Trophoblast cell (in vitro differentiated cells and primary cell): ENCODE results near the gene PIAS3.

ENCODE experiments used
- DNase-seq, 2 donors: peaks; one replicate each; pipeline ENCODE4 v3.0.0-alpha.2; 2016
- H2AFZ ChIP-seq: 2 replicates; pipeline ENCODE4 v1.6.1; 2013; ENCODE audit warnings: low read length, moderate library complexity, mild to moderate bottlenecking; ENCODE audit not compliant: insufficient read depth, poor library complexity
- H2AK5ac ChIP-seq: 2 replicates; pipeline ENCODE4 v1.6.1; 2013; ENCODE audit warnings: mild to moderate bottlenecking, low read length
- H2BK120ac ChIP-seq: 2 replicates; pipeline ENCODE4 v1.6.1; 2013; ENCODE audit warnings: low read length, mild to moderate bottlenecking, moderate library complexity; ENCODE audit not compliant: insufficient read depth, poor library complexity
- H2BK12ac ChIP-seq: 2 replicates; pipeline ENCODE4 v1.6.1; 2013; ENCODE audit warnings: mild to moderate bottlenecking, low read length, moderate library complexity
- H2BK5ac ChIP-seq: 2 replicates; pipeline ENCODE4 v1.6.1; 2013; ENCODE audit warnings: low read length, low read depth, moderate library complexity, mild to moderate bottlenecking; ENCODE audit not compliant: poor library complexity
- H3K14ac ChIP-seq: 2 replicates; pipeline ENCODE4 v1.6.1; 2013; ENCODE audit warnings: mild to moderate bottlenecking, low read length
- H3K18ac ChIP-seq: 2 replicates; pipeline ENCODE4 v1.6.1; 2013; ENCODE audit warnings: mild to moderate bottlenecking, low read length
- H3K23ac ChIP-seq: 2 replicates; pipeline ENCODE4 v1.6.1; 2013; ENCODE audit warnings: low read length
- H3K27ac ChIP-seq: 2 replicates; pipeline ENCODE4 v1.5.1; 2013; ENCODE audit warnings: low read depth, mild to moderate bottlenecking, inconsistent platforms, low read length, moderate library complexity
- H3K27me3 ChIP-seq: 2 replicates; pipeline ENCODE4 v1.6.1; 2013; ENCODE audit warnings: inconsistent platforms, mild to moderate bottlenecking, low read length, moderate library complexity; ENCODE audit not compliant: insufficient read depth
- H3K36me3 ChIP-seq, 2 experiments: 1 replicate in 1 of 2; 2 replicates in 1 of 2; pipeline ENCODE4 v1.6.1; 2013; ENCODE audit warnings: low read length in 2 of 2, mild to moderate bottlenecking in 2 of 2, moderate library complexity in 1 of 2; ENCODE audit not compliant: insufficient read depth in 2 of 2, control insufficient read depth in 1 of 2
- H3K4ac ChIP-seq: 2 replicates; pipeline ENCODE4 v1.6.1; 2013; ENCODE audit warnings: low read depth, mild to moderate bottlenecking, low read length, moderate library complexity
- H3K4me1 ChIP-seq, 2 experiments: 1 replicate in 1 of 2; 2 replicates in 1 of 2; pipeline ENCODE4 v1.6.1; 2013; ENCODE audit warnings: low read length in 2 of 2, mild to moderate bottlenecking in 2 of 2, moderate library complexity in 1 of 2; ENCODE audit not compliant: insufficient read depth in 2 of 2, control insufficient read depth in 1 of 2
- H3K4me2 ChIP-seq: 2 replicates; pipeline ENCODE4 v1.6.1; 2013; ENCODE audit warnings: inconsistent platforms, mild to moderate bottlenecking, low read length, moderate library complexity
- H3K4me3 ChIP-seq: 2 replicates; pipeline ENCODE4 v1.5.1; 2013; ENCODE audit warnings: mild to moderate bottlenecking, low read depth, low read length, inconsistent platforms
- H3K79me1 ChIP-seq: one replicate; pipeline ENCODE4 v1.6.1; 2013; ENCODE audit warnings: low read length
- H3K79me2 ChIP-seq: 2 replicates; pipeline ENCODE4 v1.6.1; 2013; ENCODE audit warnings: low read length, mild to moderate bottlenecking; ENCODE audit not compliant: control insufficient read depth, insufficient read depth, poor library complexity
- H3K9ac ChIP-seq: 2 replicates; pipeline ENCODE4 v1.6.1; 2013; ENCODE audit warnings: mild to moderate bottlenecking, low read length
- H3K9me3 ChIP-seq: 2 replicates; pipeline ENCODE4 v1.6.1; 2013; ENCODE audit warnings: low read depth, mild to moderate bottlenecking, control low read depth, inconsistent platforms, low read length; ENCODE audit not compliant: insufficient read depth
- H4K12ac ChIP-seq: 2 replicates; pipeline ENCODE4 v1.6.1; 2013; ENCODE audit warnings: low read depth, mild to moderate bottlenecking, low read length, moderate library complexity
- H4K8ac ChIP-seq: 2 replicates; pipeline ENCODE4 v1.6.1; 2013; ENCODE audit warnings: low read depth, mild to moderate bottlenecking, low read length, moderate library complexity
- H4K91ac ChIP-seq: one replicate; pipeline ENCODE4 v1.6.1; 2013; ENCODE audit warnings: low read depth, mild to moderate bottlenecking, low read length, moderate library complexity
- WGBS: extraction: QIAGEN DNeasy Blood & Tissue Kit; methylation state at CpG from one replicate; pipeline ENCODE4 v1.1.7; 2013; ENCODE audit warnings: missing lambda C conversion rate; ENCODE audit not compliant: insufficient read length, insufficient coverage; ENCODE audit errors: extremely low coverage; 5-methylcytosine and 5-hydroxymethylcytosine counted together

PIAS3 gene

GRCh38 chr1:145828367-145829026 lies 30.4 kb downstream of the PIAS3 start:
- no peak overlapping the region for H2BK120ac ChIP-seq
- no peak overlapping the region for H4K12ac ChIP-seq
- no peak overlapping the region for H2BK12ac ChIP-seq
- H3K18ac ChIP-seq = no peak overlapping the region
- no peak for DNase-seq
- no peak overlapping the region for H3K27ac ChIP-seq
- no peak overlapping the region for H2BK5ac ChIP-seq
- no peak overlapping the region for H2AK5ac ChIP-seq
- H3K79me1 ChIP-seq = peaks cover 7% of the 10 kb centered on the region
- no peak overlapping the region for H3K4ac ChIP-seq
- no peaks in the 10 kb centered on the region for H3K27me3 ChIP-seq
- H3K4me2 ChIP-seq = no peak overlapping the region
- peaks cover 6% of the 10 kb centered on the region for H3K79me2 ChIP-seq
- H4K8ac ChIP-seq = no peak overlapping the region
- no peak overlapping the region for H3K23ac ChIP-seq
- H3K9ac ChIP-seq = no peak overlapping the region
- no peak overlapping the region for H2AFZ ChIP-seq
- no peak overlapping the region for H4K91ac ChIP-seq
- H3K36me3 ChIP-seq = peaks cover 20 to 37% of the 10 kb centered on the region in 2 experiments
- peaks cover 0 to 2% of the 10 kb centered on the region in 2 experiments for H3K4me1 ChIP-seq
- H3K9me3 ChIP-seq = no peaks in the 10 kb centered on the region
- no peak overlapping the region for H3K4me3 ChIP-seq
- H3K14ac ChIP-seq = no peak overlapping the region

- Histone ChIP-seq H3K4me2 (no peak overlapping the region), H3K4me1 (peaks cover 0 to 2% of the 10 kb centered on the region in 2 experiments), H3K18ac (no peak overlapping the region), H2BK5ac (no peak overlapping the region), H2AFZ (no peak overlapping the region), H2AK5ac (no peak overlapping the region), H3K4me3 (no peak overlapping the region), H3K79me1 (peaks cover 7% of the 10 kb centered on the region), H3K9ac (no peak overlapping the region), H3K27ac (no peak overlapping the region), H4K12ac (no peak overlapping the region), H2BK12ac (no peak overlapping the region), H3K79me2 (peaks cover 6% of the 10 kb centered on the region), H3K36me3 (peaks cover 17 to 32% of the 10 kb centered on the region in 2 experiments), H3K9me3 (no peaks in the 10 kb centered on the region), H3K4ac (no peak overlapping the region), H3K23ac (no peak overlapping the region), H3K14ac (no peak overlapping the region), H2BK120ac (no peak overlapping the region), H4K8ac (no peak overlapping the region), H3K27me3 (no peaks in the 10 kb centered on the region), H4K91ac (no peak overlapping the region)
- no peak for DNase-seq
Observed at GRCh38 chr1:145827966-145828365, 30.9 kb downstream of the PIAS3 start.

- Histone ChIP-seq H2BK12ac (no peak overlapping the region), H4K12ac (no peak overlapping the region), H3K27ac (no peak overlapping the region), H3K14ac (no peak overlapping the region), H2BK120ac (no peak overlapping the region), H4K91ac (no peak overlapping the region), H4K8ac (no peak overlapping the region), H3K9ac (no peak overlapping the region), H3K79me1 (peaks cover 7% of the 10 kb centered on the region), H3K79me2 (peaks cover 6% of the 10 kb centered on the region), H3K23ac (no peak overlapping the region), H3K4me2 (no peak overlapping the region), H3K4me1 (peaks cover 0 to 2% of the 10 kb centered on the region in 2 experiments), H3K4ac (no peak overlapping the region), H3K36me3 (peaks cover 13 to 24% of the 10 kb centered on the region in 2 experiments), H2AFZ (no peak overlapping the region), H3K4me3 (no peak overlapping the region), H2BK5ac (no peak overlapping the region), H3K9me3 (no peaks in the 10 kb centered on the region), H3K18ac (no peak overlapping the region), H3K27me3 (no peaks in the 10 kb centered on the region), H2AK5ac (no peak overlapping the region)
- DNase-seq = no peak
- no CpG with 5 or more reads among the region's 2 CpGs for WGBS
Observed at GRCh38 chr1:145826030-145826429, 32.9 kb downstream of the PIAS3 start.

GRCh38 chr1:145824499-145824842 lies 34.4 kb downstream of the PIAS3 start:
- Histone ChIP-seq H2AFZ (peak overlapping the region; percentile 58), H2AK5ac (no peak overlapping the region), H3K9ac (peak overlapping the region; percentile 94), H3K9me3 (no peaks in the 10 kb centered on the region), H2BK120ac (peak overlapping the region; percentile 37), H3K27me3 (no peaks in the 10 kb centered on the region), H3K79me2 (peaks cover 6% of the 10 kb centered on the region), H2BK5ac (peak overlapping the region; percentile 10), H3K14ac (peak overlapping the region; percentile 78), H4K91ac (peak overlapping the region; percentile 49), H3K4me3 (peak overlapping the region; percentile 88), H3K4me1 (peaks cover 0 to 2% of the 10 kb centered on the region in 2 experiments), H3K27ac (peak overlapping the region; percentile 79), H3K4ac (peak overlapping the region; percentile 13), H2BK12ac (no peak overlapping the region), H3K23ac (no peak overlapping the region), H4K8ac (peak overlapping the region; percentile 91), H3K18ac (peak overlapping the region; percentile 73), H3K79me1 (peaks cover 7% of the 10 kb centered on the region), H3K4me2 (peak overlapping the region; percentile 39), H3K36me3 (peaks cover 7 to 16% of the 10 kb centered on the region in 2 experiments), H4K12ac (peak overlapping the region; percentile 84)
- no peak for DNase-seq
- no CpG with 5 or more reads among the region's 7 CpGs for WGBS
